Measurements from ENCODE around the gene CD101.

Gene CD101

DNA sequence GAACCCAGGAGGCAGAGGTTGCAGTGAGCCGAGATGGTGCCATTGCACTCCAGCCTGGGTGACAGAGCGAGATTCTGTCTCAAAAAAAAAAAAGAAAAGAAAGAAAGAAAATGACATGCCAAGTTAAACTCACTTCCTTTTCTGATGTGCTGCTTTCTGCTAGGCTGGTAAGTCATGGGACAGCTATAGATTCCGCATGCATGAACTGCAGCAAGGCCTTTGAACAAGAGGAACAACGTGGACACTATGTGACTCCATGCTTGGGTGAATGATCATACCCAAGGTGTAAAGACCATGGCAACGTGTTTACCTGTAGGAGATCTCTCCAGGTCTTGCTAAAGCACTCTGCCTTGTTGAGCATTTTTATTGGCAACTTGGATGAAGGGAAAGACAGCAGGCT lies 48.3 kb downstream of the CD101 start:
- no peak for DNase-seq (ENCODE audit: low read depth in 2 of 2)

DNA sequence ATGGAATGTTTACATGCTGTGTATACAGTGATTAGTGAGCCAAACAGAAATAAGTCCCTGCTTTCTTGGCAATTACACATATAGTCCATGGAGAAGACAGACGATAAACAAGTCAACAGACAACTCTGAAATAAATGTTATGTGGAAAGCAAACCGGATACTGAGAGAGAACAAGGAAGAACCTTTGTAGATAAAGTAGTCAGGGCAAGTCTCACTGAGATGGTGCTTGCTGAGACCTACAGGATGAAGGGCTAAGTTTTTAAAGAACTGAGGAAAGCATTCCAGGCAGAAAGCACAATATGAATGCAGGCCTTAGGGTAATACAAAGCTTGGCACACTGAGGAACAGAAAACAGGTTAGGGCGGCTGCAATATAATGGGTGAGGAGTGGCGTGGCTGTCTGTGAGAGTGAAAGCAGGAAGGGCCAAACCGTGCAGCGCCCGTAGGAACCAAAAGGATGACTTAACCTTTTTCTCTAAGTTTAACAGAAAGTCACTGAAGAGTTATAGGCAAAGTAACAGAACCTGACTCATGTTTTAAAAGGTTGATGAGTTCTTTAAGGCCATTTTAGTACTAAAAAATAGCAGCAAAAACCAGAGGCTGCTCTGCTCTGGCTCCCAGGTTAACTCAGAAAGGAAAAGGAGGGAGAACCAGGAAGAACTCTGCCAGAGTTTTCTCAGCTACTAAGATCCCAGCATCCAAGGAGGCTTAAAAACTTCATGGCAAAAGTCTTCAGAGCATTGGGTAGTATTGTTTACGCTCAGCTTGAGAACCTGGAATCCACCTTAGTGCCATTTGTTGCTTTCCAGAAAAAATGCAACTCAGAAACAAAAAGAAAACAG lies 49.9 kb downstream of the CD101 start:
- DNase-seq (ENCODE audit: low read depth in 2 of 2): peak in 1 of 2 donors; percentile 16

DNA sequence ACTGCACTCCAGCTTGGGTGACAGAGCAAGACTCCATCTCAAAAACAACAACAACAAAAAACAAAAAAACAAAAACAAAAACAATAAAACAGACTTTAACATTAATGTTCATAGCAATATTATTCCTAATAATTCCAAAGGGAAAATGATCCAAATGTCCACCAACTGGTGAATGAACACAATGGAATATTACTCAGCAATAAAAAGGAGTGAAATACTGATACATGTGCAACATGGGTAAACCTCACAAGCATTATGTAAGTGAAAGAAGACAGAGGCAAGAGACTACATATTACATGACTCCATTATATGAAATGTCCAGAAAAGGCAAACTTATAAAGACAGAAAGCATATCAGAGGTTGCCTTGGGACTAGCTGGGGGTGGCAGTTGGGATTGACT lies 52.5 kb downstream of the CD101 start:
- DNase-seq (ENCODE audit: low read depth in 2 of 2): no peak

DNA sequence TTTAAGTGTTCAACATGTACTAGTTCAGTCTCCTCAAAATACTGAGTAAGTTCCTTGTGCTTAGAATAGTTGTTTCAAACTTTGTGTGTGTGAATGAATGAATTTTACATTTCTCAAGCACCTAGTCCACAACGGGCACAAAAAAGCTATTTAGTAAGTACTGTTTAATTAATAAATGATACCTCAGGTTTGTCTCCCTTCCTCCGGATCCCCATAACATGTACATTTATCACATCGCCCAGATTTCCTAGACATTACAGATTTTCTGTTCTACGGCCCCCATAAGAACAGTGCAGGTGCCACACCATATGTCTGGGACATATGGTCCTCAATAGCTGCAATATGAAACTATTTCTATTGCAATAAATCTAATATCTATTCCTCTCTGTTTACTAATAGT lies 57.2 kb downstream of the CD101 start:
- DNase-seq (ENCODE audit: low read depth in 2 of 2): no peak

DNA sequence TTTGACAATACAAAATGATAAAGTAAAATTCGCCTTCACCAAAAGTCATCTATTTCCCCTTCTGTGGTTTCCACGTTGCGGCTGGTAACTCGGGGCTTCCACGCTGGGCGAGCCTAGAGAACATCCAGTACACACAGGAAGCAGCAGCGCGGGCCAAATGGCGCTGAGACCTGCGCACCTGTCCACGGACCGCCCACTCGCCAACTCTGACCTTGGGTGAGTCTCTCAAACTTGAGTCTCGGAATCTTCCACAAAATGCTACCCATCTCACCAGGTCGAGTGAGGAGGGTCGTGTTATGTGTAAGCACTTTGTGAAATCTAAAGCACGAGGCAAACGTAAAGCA lies 57.7 kb downstream of the CD101 start:
- DNase-seq (ENCODE audit: low read depth in 2 of 2): peak; percentile 42 to 62

DNA sequence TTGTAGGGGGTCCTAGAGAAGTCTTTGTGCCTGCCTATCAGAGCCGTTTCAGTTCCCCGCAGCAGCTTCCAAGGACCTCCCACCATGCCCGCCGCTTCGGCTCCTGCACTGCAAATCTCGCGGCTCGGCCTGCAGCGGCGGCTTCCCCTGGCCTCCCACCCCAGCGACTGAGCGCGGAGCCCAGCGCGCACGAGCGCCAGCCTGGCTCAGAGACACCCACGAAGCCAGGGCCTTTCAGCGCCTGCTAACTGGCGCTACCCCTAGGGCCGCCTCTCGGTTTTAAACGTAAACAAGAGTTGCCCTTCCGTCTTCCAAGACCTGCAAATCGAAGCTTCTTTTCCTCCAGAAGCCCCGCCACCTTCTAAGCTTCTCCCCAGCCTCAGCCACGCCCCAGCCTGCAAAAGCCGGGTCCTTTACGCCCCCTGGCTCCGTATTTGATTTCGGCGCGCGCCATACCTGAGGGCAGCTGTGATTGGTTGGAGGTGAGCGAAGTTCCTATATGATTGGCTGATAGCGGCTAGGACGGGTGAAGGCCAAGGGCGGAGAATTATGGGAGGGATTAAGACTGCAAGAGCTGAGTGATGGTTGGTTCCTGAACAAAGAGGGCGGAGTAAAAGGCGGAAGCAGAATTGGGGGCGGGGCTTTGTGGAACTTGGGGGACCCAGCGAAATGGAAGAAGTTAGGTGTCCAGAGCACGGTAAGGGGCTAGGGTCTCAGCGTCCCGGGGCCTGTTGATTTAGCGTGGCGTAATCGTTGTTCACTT lies 58.3 kb downstream of the CD101 start, which contains the start of gene TTF2:
TTF2 (plus strand) TSS at position 649 of the 763 bp plus-strand sequence; CDS start at position 670, 21 bp downstream.
- peak; percentile 88 to 97 for DNase-seq (ENCODE audit: low read depth in 2 of 2)

DNA sequence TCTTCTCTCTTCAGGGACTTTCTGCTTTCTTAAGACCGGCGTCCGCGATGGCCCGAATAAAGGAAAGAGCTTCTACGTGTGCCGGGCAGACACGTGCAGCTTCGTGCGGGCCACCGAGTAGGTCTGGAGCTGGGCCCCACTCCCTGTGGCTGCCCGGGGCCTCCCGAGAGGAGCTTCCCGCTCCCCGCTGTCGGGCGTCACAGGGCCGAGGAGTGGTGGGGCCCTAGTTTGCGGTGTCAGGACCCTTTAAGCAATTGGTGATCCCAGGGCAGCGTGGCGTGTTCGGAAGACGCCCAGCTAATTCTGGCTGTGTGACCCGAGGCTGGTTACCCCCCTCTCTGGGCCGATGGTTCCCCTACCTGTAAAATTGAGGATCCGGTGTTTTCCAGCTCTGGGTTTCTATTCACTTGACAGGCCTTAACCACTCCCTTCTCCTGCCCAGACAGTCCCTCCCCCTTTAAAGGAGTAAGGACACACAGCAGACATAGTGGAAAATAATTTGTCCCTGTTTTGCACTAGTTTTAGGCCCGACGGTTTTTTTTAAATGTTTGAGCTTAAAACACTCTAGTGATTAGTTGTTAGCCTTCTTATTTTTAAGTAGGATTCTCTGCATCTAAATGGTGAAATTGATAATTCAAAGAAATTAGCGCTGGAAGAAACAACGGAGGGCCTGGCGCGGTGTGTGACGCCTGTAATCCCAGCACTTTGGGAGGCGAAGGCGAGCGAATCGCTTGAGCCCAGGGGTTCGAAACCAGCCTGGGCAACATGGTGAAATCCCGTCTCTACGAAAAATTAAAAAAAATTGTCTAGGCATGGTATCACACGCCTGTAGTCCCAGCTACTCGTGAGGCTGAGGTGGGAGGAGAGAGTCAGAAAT lies 59.1 kb downstream of the CD101 start:
- no peak for DNase-seq (ENCODE audit: low read depth in 2 of 2)

DNA sequence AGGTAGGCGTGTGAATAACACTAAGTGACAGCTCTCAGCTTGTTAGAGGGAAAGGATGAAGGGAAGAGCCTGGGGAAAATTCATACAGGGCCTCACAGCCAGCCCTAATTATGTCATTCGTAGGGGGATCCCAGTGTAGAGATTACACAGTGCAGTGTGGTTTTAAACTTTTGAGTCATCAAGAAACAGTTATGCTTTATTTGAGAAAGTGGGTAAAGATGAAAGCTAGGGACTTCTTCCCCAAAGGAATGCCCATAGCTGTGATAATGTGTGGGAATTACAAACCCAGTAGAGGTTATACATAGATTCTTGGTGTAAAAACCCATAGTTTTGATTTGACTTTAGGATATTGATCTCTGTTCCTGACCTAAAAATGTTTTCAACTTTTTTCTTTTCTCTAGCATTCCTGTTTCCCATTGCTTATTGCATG lies 60.4 kb downstream of the CD101 start:
- DNase-seq (ENCODE audit: low read depth in 2 of 2): no peak

DNA sequence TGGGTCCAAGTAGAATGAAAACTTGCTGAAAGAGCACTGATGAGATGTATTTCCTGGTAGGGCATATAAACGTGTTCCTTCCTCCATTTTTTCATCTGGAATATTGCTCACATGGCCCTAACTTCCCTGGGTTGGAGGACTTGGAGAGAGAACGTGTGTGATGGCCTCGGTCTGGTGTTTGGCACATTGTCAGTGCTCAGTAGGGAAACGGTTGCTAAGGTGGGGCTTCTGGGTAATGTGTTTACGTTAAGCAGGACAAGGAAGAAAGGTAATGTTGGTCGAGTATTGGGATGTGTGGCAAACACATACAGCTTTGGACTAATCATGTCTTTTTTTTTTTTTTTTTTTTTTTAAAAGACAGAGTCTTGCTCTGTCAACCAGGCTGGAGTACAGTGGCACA lies 64.8 kb downstream of the CD101 start:
- no peak for DNase-seq (ENCODE audit: low read depth in 2 of 2)

DNA sequence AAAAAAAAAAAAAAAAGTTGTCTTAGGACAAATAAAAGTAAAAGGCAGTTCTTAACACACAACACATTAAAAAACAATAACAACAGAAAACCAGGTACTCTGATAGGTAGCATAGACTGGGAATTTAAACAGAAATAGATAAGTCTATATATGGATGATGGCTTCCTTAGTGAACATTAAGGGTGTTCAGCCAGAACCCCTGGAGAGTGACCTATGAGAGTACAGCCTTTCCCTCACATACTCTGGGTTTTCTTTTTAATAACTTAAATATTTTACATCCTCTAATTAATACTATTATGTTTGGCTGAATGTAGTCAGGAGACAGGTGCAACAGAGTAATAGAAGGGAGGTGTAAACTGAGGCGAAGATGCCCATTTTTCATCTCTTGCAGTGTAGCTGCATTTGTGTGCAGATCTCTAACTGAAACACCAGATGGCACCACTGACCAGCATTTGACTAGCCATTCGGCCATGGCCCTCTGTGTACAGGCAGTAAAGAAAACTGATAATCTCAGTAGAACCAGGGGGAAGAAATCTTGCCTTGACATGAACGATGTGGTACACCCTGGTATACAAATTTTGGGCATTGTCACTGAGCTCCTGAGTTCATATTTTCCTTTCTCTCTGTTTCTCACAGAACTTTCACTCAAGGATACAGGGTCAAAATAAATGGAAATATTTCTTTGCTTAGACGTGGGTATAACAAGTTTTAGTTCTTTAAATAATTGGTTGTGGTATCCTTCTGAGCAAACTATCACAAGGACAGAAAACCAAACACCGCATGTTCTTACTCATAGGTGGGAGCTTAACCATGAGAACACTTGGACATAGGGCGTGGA lies 66.2 kb downstream of the CD101 start:
- DNase-seq (ENCODE audit: low read depth in 2 of 2): no peak

DNA sequence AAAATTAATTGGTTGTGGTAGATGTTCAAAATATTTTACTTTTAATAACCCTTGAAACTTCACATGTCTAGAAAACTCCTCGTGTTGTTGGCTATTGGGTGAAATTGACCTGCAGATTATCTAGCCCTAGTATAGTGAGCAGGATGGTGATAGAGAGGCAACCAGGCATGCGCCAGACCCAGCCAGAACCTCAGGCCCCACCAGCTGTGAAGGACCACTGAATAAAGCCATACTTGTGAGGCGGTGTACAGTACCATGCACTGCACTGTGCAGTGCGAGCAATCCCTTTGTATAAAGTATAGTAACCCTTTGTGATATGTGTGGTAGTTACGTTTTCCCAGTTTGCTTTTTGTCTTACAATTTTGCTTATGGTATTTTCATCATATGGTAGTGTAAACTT lies 67.0 kb downstream of the CD101 start:
- no peak for DNase-seq (ENCODE audit: low read depth in 2 of 2)

DNA sequence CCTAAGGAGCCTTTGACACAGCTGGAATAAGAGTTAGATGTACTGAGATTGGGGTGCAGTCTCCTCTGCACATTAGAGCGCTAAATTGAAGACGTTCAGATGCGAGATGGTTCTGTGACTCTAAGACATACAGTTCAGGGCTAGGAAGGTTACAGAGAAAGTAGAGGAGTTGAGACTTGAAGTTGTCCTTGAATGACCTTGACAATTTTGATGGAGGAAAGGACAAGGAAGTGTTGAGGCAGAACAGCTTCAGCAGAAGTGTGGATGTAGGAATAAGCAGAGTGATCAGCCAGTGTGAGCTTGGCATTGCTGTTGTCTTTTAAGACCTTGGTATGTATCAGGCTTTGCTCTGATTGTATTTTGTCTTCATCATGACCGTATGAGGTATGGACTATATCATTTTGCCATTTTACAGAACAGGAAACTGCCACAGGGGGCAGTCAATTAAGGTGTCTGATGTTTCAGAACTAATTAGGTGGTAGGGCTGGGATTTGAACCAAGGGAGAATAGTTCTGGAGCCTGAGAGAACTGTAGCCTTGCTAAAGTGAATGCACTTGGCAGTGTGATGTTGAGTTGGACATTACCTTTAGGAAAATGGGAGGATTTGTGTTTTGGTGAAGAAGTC lies 67.8 kb downstream of the CD101 start:
- no peak for DNase-seq (ENCODE audit: low read depth in 2 of 2)

DNA sequence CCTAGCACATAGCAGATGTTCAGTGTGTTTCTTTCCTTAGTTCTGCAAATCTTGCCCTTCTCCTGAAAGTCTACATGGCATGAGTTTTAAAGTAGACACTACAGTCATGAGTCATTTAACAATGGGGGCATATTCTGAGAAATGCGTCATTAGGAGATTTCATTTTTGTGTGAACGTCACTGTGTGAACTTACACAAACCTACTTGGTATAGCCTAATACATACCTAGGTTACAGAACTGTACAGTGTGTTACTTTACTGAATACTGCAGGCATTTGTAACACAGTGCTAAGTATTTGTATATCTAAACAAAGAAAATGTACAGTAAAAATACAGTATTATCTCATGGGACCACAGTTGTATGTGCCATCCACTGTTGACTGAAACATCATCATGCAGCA lies 68.6 kb downstream of the CD101 start:
- DNase-seq (ENCODE audit: low read depth in 2 of 2): no peak

DNA sequence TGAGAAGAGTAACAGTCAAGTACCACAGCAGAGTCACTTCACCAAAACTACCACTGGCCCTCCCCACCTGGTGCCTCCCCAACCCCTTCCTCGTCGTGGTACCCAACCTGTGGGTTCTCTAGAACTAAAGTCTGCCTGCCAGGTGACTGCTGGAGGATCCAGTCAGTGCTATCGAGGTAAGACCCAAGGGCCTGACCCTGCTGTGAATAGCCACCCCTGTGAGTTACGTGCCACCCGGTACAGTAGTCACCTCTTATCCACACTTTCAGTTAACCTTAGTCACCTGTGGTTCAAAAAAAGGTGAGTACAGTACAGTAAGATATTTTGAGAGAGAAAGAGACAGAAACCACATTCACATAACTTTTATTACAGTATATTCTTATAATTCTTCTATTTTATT lies 75.1 kb downstream of the CD101 start:
- no peak for DNase-seq (ENCODE audit: low read depth in 2 of 2)

DNA sequence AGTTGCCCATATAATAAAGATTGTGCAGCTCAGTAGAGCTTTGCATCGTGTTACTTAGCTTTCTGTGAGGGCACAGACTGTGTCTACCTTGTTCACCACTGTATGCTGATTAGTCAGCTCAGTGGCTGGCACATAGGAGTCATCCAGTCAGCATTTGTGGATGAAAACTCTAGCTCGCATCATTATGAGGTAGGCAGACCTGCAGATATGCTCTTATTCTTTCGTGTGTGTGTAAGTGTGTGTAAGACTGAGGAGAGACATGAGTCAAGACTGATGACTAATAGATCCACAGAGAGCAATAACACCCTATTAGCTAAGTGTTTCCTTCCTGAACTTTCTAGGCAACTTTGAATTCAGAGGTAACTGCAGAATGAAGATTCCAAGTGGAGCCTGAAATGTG lies 75.7 kb downstream of the CD101 start:
- peak; percentile 28 to 37 for DNase-seq (ENCODE audit: low read depth in 2 of 2)

DNA sequence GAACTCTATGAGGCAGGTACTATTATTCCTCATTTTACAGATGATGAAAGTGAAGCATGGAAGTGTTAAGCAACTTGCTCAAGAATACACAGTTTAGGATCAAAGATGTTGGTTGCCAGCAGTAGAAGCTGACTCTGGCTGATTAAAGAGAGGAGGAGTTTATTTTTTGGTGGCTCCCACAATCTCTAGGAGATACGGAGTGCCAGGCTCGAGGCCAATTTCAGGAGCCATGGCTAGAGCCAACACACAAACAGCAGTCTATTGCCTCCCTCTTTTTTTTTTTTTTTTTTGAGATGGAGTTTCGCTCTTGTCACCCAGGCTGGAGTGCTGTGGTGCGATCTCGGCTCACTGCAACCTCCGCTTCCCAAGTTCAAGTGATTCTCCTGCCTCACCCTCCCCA lies 78.2 kb downstream of the CD101 start:
- no peak for DNase-seq (ENCODE audit: low read depth in 2 of 2)

DNA sequence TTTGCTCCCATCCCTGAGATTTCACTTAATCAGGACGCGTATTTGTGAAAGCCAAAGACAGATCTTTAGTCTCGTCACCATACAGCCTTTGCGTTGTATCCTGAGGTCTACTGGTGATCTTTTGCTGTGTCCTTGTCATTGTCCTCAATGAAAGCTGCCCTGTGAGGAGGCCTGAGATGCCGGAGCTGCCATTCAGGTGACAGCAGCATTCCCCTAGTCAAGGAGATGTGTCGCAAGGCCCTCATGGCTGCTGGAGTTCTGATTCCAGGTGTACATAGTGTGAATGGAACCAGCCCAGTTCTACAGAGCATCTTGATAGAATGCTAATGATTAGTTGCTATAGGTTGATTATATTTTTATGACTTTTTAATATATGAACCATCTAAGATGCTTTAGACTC lies 82.7 kb downstream of the CD101 start:
- DNase-seq (ENCODE audit: low read depth in 2 of 2): no peak

All from stimulated activated CD8-positive, alpha-beta memory T cell treated with anti-CD3 and anti-CD28 coated beads, Interleukin-7, amount 100 ng/mL, for 4 hours (primary cell).